Measurements from ENCODE around the gene NUP93. TPM values are rescaled to one million over a fixed set of nuclear protein-coding genes. Genes with fewer than 3 reads are reported as not detected.
A peak's percentile ranks its signal among the peaks of the same experiment; 100 is the strongest.
"Not testable (repeated sequence)": the region's sequence is repeated elsewhere in the genome, so short reads cannot be mapped to it uniquely, and the experiment has no call there.

The NUP93 gene
- total RNA-seq, 3 donors from 2014 or later: 29.4 to 48.8 (median 32.6) TPM

DNA sequence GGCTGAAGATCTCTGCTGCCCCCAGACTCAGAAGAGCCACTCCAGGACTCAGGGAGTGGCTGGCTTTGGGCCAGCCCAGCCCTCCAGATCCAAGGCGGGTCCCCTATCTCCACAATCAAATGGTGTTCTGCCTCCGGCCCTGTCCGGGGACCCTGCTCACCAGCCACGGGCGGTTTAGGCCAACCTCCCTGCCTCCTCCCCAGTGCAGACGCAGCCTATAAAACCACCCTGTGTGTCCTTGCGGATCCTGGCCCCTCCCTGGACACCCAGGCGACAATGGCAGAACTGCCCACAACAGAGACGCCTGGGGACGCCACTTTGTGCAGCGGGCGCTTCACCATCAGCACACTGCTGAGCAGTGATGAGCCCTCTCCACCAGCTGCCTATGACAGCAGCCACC is 135.0 kb downstream of the NUP93 start, which contains the start of gene SLC12A3:
SLC12A3 (plus strand) TSS at position 248 of the 400 bp plus-strand sequence; CDS start at position 277, 29 bp downstream.
- TF ChIP-seq, protein P1, sequence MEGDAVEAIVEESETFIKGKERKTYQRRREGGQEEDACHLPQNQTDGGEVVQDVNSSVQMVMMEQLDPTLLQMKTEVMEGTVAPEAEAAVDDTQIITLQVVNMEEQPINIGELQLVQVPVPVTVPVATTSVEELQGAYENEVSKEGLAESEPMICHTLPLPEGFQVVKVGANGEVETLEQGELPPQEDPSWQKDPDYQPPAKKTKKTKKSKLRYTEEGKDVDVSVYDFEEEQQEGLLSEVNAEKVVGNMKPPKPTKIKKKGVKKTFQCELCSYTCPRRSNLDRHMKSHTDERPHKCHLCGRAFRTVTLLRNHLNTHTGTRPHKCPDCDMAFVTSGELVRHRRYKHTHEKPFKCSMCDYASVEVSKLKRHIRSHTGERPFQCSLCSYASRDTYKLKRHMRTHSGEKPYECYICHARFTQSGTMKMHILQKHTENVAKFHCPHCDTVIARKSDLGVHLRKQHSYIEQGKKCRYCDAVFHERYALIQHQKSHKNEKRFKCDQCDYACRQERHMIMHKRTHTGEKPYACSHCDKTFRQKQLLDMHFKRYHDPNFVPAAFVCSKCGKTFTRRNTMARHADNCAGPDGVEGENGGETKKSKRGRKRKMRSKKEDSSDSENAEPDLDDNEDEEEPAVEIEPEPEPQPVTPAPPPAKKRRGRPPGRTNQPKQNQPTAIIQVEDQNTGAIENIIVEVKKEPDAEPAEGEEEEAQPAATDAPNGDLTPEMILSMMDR (IDR thresholded peaks at IDR 0.05): no peak
- TF ChIP-seq POLR2A (IDR thresholded peaks at IDR 0.05) (no peak), POLR2AphosphoS5 (IDR thresholded peaks at IDR 0.05) (no peak)
- intact Hi-C loops (cut with DNase I; ENCODE audit: low total_unique reads): no loop called here

DNA sequence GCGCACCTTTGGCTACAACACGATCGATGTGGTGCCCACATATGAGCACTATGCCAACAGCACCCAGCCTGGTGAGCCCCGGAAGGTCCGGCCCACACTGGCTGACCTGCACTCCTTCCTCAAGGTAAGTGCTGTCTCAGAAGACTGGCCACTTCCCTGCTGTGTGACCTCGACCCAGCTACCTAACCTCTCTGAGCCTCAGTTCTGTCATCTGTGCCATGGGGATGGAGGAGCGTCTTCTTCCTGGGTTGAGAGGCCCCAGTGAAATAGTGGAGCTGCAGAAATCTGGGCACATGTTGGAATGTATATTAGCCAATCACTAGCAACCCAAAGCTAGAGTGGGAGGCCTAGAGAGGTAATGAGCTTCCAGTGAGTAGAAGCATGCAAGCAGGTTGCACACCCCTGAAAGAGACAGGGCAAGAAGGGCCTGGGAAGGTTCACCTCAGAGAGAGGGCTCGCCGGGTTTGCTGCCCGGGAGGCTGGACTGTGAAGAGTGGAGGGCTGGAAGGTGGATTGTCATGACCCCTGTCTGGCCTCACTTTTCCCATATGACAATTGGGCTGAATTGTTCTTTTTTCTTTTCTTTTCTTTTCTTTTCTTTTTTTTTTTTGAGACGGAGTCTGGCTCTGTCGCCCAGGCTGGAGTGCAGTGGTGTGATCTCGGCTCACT is 135.6 kb downstream of the NUP93 start:
- TF ChIP-seq, protein P1 (IDR thresholded peaks at IDR 0.05): no peak
- TF ChIP-seq POLR2AphosphoS5 (IDR thresholded peaks at IDR 0.05) (no peak), POLR2A (IDR thresholded peaks at IDR 0.05) (no peak)
- H3K4me1 ChIP-seq: no peaks in the 10 kb centered on the region
- intact Hi-C loops (cut with DNase I; ENCODE audit: low total_unique reads): no loop called here
- no peak for DNase-seq (ENCODE audit: low spot score in 2 of 2)
- H3K27me3 ChIP-seq: no peaks in the 10 kb centered on the region
- no peak overlapping the region for H3K4me3 ChIP-seq
- H3K27ac ChIP-seq: no peak overlapping the region
- H3K9me3 ChIP-seq: no peaks in the 10 kb centered on the region
- no peaks in the 10 kb centered on the region for H3K36me3 ChIP-seq

More for the DNA sequence above, 135.0 kb downstream of the NUP93 start, which contains the start of gene SLC12A3:
- Histone ChIP-seq H3K4me1 (no peaks in the 10 kb centered on the region), H3K36me3 (no peaks in the 10 kb centered on the region), H3K4me3 (no peak within 1 kb of the TSS), H3K27ac (no peak within 1 kb of the TSS), H3K9me3 (no peaks in the 10 kb centered on the region), H3K27me3 (no peaks in the 10 kb centered on the region)
- DNase-seq (ENCODE audit: low spot score in 2 of 2): no peak

DNA sequence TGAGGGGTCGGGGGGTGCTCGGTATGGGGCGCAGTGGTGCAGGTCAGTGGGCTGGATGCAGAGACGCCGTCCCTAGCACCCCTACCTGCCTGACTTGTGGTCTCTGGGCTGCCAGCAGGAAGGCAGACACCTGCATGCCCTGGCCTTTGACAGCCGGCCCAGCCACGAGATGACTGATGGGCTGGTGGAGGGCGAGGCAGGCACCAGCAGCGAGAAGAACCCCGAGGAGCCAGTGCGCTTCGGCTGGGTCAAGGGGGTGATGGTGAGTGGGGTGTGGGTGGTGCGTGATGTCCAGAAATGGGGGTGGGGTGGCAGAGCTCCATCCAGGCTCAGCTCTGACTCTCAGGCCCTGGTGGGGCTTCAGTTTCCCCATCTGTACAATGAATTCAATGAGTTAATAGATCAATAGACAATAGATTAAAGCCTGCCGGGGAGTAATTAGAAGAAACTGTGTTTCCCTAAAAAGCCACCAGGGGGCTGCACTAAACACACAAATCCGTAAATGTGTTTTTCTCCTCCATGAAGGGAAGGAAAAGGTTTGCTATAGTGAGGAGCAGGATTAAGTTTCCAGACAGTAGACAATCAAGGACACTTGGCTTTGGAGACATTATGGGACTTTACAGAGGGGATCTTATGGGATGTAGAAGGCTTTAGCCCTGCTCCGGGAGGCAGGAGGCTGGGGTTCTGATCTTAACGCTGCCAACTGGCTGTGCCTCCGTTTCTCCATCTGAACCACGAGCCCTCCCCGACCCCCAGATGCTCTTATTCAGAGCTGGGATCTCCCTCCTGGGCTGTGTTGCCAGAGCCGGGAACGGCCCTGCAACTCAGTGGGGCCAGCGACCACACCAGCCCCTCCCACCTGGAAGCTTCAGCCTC is 137.3 kb downstream of the NUP93 start:
- no peaks in the 10 kb centered on the region for H3K4me1 ChIP-seq
- no peaks in the 10 kb centered on the region for H3K36me3 ChIP-seq
- TF ChIP-seq POLR2A (IDR thresholded peaks at IDR 0.05): no peak
- TF ChIP-seq, protein P1 (IDR thresholded peaks at IDR 0.05): peak; percentile 77 to 80 (median 78)
- no peaks in the 10 kb centered on the region for H3K27me3 ChIP-seq
- no peak for DNase-seq (ENCODE audit: low spot score in 2 of 2)
- no peak overlapping the region for H3K4me3 ChIP-seq
- no peaks in the 10 kb centered on the region for H3K9me3 ChIP-seq
- H3K27ac ChIP-seq: no peak overlapping the region
- intact Hi-C loops (cut with DNase I; ENCODE audit: low total_unique reads): no loop called here

DNA sequence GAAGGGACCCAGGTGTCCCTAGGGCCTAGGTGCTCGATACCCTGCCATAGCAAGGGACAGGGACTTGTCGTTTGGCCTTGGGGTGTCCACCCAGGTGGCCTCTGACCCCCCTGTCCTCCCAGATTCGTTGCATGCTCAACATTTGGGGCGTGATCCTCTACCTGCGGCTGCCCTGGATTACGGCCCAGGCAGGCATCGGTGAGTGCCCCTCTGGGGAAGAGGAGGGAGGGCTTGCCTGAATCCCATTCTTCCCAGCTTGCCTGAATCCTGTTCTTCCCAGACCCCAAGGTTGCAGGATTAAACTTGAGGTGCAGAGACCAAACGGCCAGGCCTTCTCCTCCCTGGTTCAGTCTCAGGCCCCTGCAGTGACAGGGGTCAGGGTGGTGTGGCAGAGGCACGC is 138.2 kb downstream of the NUP93 start:
- DNase-seq (ENCODE audit: low spot score in 2 of 2): no peak
- H3K4me3 ChIP-seq: no peak overlapping the region
- no peaks in the 10 kb centered on the region for H3K27me3 ChIP-seq
- TF ChIP-seq, protein P1 (IDR thresholded peaks at IDR 0.05): no peak
- TF ChIP-seq POLR2AphosphoS5 (IDR thresholded peaks at IDR 0.05) (no peak), POLR2A (IDR thresholded peaks at IDR 0.05) (no peak)
- no peaks in the 10 kb centered on the region for H3K4me1 ChIP-seq
- no peak overlapping the region for H3K27ac ChIP-seq
- intact Hi-C loops (cut with DNase I; ENCODE audit: low total_unique reads): loop anchor here (2.0 kb wide), 1 partner anchor 63 kb away; no protein-coding TSS in a partner anchor
- no peaks in the 10 kb centered on the region for H3K36me3 ChIP-seq
- no peaks in the 10 kb centered on the region for H3K9me3 ChIP-seq

DNA sequence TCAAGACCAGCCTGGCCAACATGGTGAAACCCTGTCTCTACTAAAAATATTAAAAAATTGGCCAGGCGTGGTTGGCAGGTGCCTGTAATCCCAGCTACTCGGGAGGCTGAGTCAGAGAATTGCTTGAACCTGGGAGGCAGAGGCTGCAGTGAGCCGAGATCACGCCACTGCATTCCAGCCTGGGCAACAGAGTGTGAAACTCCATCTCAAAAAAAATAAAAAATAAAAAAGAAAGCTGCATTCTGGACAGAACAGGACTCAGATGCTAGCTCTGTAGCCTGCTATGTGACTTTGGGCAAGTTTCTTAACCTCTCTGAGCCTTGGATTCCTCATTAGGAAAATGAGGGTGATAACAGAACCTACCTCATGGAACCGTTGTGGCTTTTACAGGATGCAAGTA is 138.8 kb downstream of the NUP93 start:
- intact Hi-C loops (cut with DNase I; ENCODE audit: low total_unique reads): loop anchor here (2.0 kb wide), 1 partner anchor 62 kb away; no protein-coding TSS in a partner anchor
- not testable (repeated sequence) for H3K27me3 ChIP-seq; H3K4me3 ChIP-seq; H3K36me3 ChIP-seq; H3K27ac ChIP-seq; DNase-seq (ENCODE audit: low spot score in 2 of 2); H3K9me3 ChIP-seq; H3K4me1 ChIP-seq
